DMS114 treated with DMSO at 0.1 percent for 48 hours (cell line): Measurements from ENCODE around the gene PRKCE.

ENCODE experiments used
- DNase-seq: peaks from one replicate; lab custom pipeline; 2025; ENCODE audit not compliant: unreplicated experiment; lab: John Stamatoyannopoulos, UW

PRKCE gene

DNA sequence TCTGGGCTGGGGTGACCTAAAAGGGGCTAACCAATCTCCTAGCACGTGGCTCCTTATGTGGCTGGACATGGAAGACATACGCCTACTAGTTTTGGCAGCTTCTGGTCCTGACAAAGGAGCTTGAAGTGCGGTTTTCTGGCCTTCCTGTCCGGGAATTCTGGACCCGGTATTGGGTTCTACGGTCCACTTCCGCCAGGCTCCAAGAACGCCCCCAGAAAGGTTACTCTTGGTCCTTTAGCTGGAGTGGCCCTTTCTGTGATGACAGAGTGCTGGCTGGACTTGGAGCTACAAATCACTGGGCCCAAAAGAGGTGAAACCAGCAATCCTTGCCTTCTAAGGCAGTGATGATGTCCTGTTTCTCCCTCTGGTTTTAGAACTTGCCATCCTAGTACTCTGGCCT is 481.5 kb downstream of the PRKCE start:
- DNase-seq: no peak

DNA sequence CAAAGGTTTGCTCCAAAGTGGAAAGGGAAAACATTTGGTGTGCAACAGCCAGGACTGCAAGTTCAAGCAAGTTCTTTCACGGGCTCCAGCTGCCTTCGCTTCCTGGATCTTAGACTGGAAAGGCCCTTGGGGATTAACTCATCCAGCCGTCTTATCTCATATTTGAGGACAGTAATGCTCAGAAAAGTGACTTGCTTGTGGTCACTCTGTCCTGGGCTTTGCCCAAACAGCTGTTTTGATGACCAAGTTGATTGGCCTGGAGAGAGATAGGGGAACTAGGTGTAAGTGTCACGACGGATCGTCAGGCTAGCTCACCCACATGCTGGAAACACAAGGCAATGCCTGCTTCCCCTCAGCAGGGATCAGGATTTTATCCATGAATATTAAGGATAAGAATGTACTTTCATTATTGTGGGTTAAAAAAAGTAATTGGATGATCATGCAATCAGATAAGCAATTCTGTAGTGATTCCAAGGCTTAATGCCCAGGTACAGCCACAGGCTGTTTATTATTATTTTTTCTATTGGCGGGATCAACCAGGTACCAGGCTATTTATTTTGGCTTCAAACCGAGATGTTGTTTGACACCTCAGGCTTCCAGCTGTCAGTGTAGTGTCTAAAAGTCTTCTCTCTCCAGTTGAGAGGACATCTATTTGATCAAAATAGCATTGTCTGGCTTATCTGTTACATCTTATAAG is 483.2 kb downstream of the PRKCE start:
- no peak for DNase-seq

DNA sequence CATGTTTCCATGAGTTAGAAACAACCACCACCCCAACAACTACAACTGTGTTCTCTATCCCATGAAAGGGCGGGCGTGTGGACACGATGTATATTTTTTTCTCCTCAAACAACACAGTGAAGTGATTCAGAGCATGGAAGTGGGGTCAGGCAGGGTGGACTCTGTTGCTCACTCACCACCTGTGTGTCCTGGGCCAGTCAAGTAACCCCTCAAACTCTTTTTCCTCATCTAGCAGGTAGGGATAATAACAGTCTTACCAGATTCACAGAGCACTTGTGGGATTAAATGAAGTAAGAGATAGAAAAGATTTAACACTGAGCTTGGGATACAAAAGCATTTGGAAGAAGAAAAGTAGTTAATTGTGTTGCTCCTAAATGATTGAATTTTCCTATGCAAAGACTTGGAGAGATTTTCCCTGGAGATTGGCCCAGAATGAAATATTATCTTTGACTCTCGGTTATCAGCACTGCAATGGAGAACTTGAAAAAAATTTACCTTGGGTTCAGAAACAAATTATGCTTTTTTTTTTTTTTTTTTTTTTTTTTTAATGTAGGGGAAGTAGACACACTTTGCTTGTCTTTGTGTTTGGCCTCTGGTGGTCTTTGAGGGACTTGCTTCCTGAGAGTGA is 483.9 kb downstream of the PRKCE start:
- DNase-seq: no peak

- DNase-seq: no peak
Measured at GRCh38 chr2:46135958-46136357, 484.5 kb downstream of the PRKCE start.

- no peak for DNase-seq
Measured at GRCh38 chr2:46136481-46136880, 485.0 kb downstream of the PRKCE start.

- DNase-seq: no peak
Measured at GRCh38 chr2:46136953-46137352, 485.5 kb downstream of the PRKCE start.

GRCh38 chr2:46142546-46143428 is 491.3 kb downstream of the PRKCE start:
- DNase-seq: no peak

- no peak for DNase-seq
Measured at GRCh38 chr2:46143429-46144132, 492.1 kb downstream of the PRKCE start.

GRCh38 chr2:46144133-46144800 is 492.8 kb downstream of the PRKCE start:
- no peak for DNase-seq

- DNase-seq: no peak
Measured at GRCh38 chr2:46145017-46145416, 493.5 kb downstream of the PRKCE start.

- DNase-seq: no peak
Measured at GRCh38 chr2:46145840-46146239, 494.4 kb downstream of the PRKCE start.

GRCh38 chr2:46146866-46147502 is 495.5 kb downstream of the PRKCE start:
- no peak for DNase-seq

- no peak for DNase-seq
Measured at GRCh38 chr2:46147626-46148368, 496.3 kb downstream of the PRKCE start.

DNA sequence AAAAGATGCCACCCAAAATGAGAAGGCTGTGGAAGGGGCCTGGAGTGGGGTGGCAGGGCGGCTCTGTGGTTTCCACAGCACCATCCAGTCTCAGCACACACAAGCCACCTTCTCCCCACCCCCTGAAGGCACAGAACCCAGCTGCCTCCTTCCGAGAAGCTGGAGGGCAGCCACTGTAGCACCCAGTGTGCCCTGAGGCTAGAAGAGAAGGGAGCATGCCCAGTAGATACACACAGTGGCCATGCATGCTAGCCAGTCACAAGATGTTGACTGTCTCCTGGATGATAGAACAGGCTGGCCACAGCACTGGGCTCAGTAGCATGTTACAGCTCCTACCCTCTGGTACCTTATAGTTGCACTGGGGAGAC is 496.9 kb downstream of the PRKCE start:
- DNase-seq: no peak

DNA sequence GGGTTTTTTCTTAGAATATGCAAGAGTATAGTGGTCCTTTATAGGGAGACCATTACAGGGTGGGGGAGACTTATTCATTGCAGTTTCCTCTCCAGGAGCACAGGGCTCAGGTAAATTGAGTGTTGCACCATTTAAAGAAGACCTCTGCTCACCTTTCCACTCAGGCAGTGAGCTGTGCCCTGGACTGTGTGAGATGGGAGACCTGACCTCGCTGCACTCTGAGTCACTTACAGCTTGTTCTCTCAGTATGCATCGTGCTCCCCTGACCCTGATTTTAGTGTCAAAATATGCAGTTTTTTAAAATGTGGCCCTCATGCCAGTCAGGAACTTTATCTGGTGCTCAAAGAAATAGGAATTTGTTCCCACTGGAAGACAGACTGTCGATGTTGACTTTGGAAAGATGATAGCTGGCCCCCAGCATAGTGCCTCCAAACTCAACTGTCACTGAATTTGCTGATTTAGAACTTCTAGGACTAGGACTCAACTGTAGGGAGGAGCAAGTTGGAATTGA is 499.0 kb downstream of the PRKCE start:
- DNase-seq: no peak

DNA sequence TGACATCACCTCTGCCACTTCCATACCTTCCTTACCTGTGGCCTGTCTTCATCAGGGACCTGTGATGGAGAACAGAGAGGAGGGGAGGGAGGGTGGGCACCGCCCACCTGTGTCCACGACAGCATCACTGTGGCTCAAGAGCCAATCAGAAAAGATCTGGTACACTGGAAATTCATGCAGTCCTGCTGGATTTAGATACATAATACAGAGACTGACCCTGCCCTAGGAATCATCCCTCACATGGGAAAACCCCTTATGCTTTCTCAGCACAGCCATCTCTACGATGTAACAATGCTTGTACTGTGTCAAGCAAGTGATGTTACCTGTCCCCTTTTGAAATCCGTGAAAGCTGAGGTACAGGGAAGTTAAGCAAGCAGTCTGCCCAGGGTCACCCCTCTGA is 500.1 kb downstream of the PRKCE start:
- DNase-seq: no peak

DNA sequence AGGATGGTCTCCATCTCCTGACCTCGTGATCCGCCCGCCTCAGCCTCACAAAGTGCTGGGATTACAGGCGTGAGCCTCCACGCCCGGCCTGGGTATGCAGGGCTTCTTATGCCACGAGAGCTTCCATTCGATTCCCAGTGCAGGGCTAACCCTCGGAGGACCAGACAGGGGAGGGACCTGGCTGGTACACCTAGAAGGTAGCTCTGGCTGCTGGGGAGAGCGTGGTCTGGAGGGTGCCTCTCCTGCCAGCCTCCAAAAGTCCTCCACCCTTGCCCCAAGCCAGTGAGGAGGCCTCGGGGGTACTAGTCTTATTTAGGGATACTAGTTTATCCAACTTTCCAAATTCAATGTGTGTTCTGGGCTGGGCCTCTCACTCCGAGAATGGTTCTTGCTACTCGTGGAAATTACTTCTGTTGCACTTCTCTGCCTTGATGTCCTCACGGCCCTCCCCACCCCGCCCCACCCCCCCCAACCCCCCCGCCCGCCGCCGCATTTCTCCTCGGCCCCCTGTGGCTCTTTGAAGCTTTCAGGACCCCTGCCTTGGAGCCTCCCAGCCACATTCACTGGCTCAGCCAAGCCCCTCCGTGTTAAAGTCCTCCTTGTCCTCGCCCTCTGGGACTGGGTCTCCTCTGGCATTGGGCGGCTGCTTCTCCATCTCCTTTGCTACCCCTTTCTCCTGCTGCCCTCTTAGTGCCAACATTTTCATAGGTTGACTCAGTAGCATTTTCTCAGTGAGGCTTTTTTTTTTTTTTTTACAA is 502.7 kb downstream of the PRKCE start:
- DNase-seq: no peak

- DNase-seq: no peak
Measured at GRCh38 chr2:46157072-46157965, 505.8 kb downstream of the PRKCE start.
